Cardiac fibroblast (primary cell): Measurements from ENCODE around the gene NRBP1.
"Not testable (repeated sequence)": the region's sequence is repeated elsewhere in the genome, so short reads cannot be mapped to it uniquely, and the experiment has no call there.

ENCODE experiments used
- DNase-seq, 2 donors: peaks; one replicate each; pipeline versions ENCODE4 v3.0.0 to v3.0.0-alpha.2; 2010; ENCODE audit warnings: low read depth in 2 of 2
- H3K4me3 ChIP-seq, 2 donors: replicated peaks in 1 of 2; 1 replicate in 1 of 2; 2 replicates in 1 of 2; pipeline ENCODE4 v1.5.1; 2011; ENCODE audit warnings: low read depth in 2 of 2, low read length in 2 of 2, mild to moderate bottlenecking in 2 of 2, moderate library complexity in 1 of 2
- CTCF ChIP-seq: IDR thresholded peaks from one replicate; pipeline ENCODE4 v1.5.1; 2011; ENCODE audit warnings: low read depth, mild to moderate bottlenecking, low read length, inconsistent platforms

The NRBP1 gene

GRCh38 chr2:27422958-27423357 lies 5.5 kb upstream of the NRBP1 start:
- no peak overlapping the region for H3K4me3 ChIP-seq
- no peak for DNase-seq
- no peak for TF ChIP-seq CTCF

- not testable (repeated sequence) for DNase-seq, H3K4me3 ChIP-seq
Measured at GRCh38 chr2:27425039-27425438, 3.4 kb upstream of the NRBP1 start.

- peak overlapping the region; percentile 77 to 91 for H3K4me3 ChIP-seq
- no peak for DNase-seq
- TF ChIP-seq CTCF: no peak
Measured at GRCh38 chr2:27427863-27428212, 593 bp upstream of the NRBP1 start.

- no peak for TF ChIP-seq CTCF
- H3K4me3 ChIP-seq: peak overlapping the region; percentile 77 to 91
- DNase-seq: peak; percentile 83 to 89
Measured at GRCh38 chr2:27428978-27429541, 629 bp downstream of the NRBP1 start.

- TF ChIP-seq CTCF: no peak
- DNase-seq: peak; percentile 16 to 73
- no peak overlapping the region for H3K4me3 ChIP-seq
Measured at GRCh38 chr2:27431395-27431794, 3.0 kb downstream of the NRBP1 start.

GRCh38 chr2:27435628-27436027 lies 7.2 kb downstream of the NRBP1 start:
- no peak overlapping the region for H3K4me3 ChIP-seq
- DNase-seq: no peak
- TF ChIP-seq CTCF: no peak

- DNase-seq: no peak
- TF ChIP-seq CTCF: no peak
- no peak overlapping the region for H3K4me3 ChIP-seq
Measured at GRCh38 chr2:27441226-27441926, 12.9 kb downstream of the NRBP1 start.
